Midbrain (tissue), 1 donor: ENCODE data around the gene HHATL.

Experiments
- DNase-seq: peaks from one replicate; lab custom pipeline; 2025; lab: John Stamatoyannopoulos, UW

Gene HHATL

DNA sequence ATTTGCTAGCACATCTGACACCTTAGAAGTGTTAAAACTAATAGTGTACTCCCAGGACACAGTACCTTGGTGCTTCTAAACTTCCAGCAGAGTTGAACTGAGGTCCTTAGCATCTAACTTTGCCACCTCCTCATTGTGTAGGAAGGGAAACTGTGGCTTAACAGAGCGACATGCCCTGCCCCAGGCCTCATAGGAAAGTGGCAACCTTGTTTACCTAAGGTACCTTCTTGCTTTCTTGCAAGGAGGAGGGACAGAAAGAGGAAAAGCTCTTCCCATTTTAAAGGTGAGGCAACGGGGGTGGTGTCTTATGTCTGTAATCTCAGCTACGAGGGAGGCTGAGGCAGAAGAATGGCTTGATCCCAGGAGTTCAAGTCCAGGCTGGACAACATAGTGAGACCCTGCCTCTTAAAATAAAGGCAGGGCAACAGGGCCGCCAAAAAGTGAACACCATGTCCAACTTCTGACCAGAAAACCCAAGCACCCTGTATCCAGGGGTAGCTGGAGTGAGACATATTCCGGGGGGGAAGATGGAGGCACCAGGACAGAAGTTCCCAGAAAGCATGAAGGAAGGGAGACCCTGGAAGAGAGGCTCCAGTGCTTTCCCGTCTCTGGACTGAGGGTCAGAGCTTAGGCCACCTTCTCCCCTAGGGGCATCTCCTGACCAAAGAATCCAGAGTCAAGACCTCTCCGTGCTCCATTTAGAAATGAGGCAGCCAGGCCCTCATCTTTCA, 17.8 kb downstream of the HHATL start:
- DNase-seq: no peak

DNA sequence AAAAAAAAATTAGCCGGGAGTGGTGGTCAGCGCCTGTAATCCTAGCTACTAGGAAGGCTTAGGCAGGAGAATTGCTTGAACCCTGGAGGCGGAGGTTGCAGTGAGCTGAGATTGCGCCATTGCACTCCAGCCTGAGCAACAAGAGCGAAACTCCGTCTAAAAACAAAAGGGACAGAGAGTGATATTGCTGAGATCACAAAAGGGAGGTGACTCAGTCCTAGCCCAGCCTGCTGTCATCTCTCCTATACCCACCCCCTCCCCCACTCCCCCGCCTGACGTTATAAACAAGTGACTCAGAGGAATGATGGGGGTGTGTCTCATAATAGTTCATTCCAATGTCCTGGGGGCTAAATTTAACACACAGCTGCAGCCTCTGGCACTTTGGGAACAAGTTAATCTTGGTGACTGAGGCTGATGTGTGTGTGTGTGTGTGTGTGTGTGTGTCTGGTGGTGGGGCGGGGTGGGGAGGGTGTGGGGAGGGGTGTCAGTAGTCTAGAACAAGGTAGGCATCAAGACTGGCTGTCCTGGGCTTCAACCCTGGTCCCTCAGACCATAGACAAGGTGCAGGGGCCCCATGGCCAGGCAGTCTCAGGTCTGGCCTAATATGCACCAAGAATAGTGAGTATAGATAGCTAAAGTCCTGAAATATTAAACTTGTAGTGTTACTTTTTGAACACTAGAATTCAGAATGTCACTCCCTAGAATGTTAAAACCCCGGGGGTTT, 18.6 kb downstream of the HHATL start:
- peak; percentile 45 for DNase-seq

DNA sequence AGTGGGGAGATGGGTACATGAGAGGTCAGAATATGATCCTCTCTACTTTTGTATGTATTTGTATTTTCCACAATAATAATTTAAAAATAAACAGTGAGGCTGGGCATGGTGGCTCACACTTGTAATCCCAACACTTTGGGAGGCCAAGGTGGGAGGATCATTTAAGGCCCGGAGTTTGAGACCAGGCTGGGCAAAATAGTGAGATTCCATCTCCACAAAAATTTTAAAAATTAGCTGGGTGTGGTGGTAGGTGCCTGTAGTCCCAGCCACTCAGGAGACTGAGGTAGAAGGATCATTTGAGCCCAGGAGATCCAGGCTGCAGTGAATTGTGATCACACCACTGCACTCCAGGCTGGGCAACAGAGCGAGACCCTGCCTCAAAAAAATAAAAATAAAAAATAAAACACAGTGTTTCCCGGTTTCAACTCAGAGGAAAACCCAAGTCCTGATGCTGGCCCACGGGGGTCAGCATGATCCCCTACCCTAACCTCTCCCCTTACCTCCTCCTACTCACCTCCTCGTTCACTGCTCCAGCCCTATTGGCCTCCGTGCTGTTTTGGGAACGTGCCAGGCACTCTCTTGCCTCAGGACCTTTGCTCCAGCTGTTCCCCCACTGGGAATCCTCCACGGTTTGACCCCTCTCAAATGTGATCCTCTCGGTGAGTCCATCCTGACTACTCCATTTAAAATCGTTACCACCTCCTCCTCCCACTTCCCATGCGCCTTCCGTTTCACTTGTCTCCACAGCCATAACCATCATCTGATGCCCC, 20.1 kb downstream of the HHATL start:
- DNase-seq: no peak

DNA sequence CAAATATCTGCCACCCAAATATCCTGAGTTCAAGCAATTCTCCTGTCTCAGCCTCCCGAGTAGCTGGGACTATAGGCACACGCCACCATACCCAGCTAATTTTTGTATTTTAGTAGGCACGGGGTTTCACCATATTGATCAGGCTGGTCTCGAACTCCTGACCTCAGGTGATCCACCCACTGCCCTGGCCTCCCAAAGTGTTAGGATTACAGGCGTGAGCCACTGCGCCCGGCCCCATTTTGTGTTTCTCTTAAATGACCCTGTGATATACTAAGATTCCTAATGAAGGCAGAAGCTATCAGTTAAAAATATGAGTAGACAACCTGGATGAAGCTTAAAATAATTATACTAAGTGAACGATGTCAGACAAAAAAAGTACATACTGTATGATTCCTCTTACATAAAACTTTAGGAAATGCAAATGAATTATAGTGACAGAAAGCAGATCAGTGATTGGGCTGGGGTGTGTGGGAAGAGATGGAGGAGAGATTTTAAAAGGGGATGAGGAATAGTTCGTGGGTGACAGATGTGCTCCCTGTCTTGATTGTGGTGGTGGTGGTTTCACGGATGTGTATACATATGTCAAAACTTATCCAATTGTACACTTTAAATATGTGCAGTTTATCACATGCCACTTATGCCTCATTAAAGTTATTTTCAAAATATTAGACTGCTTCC, 21.1 kb downstream of the HHATL start:
- DNase-seq: no peak

DNA sequence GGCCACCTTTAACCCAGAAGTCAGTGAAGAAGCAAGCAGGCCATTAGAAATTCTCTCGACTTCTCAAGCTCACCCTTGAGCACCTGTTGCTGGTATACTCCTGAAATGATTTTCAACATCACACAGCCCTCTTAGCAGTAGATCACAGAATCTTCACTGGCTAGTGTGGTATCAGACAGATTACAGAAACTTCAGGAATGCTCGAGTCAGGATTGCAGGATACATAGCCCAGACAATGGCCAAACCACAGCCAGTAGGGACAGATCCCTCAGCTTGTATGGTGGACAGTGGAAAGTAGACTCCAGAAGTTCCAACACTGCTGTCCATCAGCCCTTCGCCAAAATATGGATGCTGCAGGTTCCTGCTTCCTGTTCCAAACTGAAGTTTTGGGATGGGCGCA, 21.8 kb downstream of the HHATL start:
- no peak for DNase-seq

DNA sequence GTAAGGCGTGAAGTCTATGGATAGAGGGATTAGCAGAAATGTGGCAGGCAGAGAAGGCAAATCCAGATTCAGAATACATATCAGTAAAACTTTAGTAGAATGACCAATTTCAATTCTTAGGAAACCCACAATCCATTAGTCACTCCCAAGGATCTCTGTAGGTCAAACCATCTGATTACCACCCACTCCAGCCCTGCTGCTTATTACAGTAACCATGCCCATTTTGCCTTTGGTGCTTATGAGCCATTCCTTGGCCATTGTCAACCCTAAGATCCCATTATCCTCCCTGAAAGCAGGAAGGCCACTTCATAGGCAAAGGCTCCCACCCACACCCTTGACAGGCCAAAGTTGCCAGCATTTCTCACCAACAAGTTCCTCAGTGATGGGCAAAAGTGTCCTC, 22.3 kb downstream of the HHATL start:
- DNase-seq: no peak

DNA sequence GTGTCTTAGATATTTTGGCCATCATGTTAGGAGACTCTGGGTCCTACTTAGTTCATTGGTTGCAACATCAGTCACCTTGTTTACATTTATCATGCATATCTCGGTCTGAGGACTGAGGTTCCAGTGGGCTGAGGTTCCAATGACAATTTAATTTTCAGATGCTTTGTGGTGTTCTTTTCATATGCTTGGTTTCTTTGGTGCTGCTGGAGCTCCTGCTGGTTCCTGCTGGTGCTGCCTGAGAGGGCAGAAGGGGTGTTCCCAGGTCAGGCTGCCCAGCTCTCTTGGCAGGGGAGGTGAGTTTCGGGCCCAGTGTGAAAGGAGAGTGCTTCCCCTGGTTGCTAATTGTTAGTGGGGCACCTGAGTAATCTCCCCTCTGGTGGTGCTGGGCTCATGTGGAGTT, 24.2 kb downstream of the HHATL start:
- no peak for DNase-seq

DNA sequence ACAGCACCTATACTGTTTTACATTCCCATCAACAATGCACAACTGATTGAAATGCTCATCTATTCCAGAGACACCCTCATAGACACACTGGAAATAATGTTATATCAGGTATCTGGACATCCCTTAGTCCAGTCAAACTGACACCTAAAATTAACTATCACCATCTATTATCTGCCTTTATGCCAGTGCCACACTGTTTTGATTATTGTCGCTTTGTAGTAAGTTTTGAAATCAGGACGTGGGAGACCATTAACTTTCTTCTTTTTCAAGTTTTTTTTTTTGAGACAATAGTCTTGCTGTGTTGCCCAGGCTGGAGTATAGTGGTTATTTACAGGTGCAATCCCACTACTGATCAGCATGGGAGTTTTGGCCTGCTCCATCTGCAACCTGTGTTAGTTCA, 26.7 kb downstream of the HHATL start:
- DNase-seq: no peak

DNA sequence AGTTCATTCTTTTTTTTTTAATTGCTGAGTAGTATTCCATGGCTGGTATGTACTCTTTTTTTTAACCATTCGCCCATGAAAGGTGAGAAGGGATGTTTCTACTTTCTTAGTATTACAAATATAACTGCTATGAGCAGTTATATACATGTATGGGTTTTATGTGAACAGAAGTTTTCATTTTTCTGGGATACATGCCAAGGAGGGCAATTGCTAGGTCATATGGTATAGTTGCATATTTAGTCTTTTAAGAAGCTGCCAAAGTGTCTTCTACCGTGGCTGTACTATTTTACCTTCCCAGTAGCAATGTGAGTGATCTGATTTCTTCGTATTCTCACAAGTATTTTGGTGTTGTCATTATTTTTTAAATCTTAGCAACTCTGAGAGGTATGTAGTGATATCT, 28.5 kb downstream of the HHATL start:
- no peak for DNase-seq

DNA sequence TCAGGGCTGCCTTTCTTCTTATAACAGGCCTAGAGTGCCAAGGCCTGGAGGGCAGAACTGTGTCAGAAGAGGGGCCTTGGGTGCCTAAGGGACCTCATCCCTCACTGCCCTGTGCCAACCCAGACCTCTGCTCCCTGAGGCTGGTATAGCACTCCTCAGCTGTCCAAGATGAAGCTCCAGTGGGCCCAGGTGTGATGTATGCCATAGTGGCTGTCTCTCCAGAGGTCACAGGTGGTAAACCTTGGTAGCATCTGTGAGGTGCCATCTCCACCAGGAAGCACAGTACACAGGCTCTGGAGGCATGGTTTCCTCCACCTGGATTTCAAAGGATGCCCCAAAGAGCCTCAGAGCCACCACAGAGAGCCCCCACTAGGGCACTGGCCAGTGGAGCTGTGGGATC, 29.5 kb downstream of the HHATL start:
- DNase-seq: no peak

DNA sequence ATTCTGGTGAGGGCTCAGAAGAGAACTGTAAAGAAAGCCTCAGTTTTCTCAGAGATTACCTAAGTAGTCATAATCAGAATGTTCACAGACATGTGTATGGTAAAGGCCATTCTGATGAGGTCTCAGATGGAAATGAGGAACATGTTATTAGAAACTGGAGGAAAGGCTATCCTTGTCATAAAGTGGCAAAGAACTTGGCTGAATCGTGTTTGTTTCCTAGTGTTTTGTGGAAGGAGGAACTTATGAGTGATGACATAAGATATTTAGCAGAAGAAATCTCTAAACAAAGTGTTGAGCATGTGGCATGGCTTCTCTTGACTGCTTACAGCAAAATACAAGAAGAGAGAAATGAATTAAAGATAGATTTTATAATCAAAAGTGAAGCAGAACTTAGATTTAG, 30.1 kb downstream of the HHATL start:
- DNase-seq: no peak

DNA sequence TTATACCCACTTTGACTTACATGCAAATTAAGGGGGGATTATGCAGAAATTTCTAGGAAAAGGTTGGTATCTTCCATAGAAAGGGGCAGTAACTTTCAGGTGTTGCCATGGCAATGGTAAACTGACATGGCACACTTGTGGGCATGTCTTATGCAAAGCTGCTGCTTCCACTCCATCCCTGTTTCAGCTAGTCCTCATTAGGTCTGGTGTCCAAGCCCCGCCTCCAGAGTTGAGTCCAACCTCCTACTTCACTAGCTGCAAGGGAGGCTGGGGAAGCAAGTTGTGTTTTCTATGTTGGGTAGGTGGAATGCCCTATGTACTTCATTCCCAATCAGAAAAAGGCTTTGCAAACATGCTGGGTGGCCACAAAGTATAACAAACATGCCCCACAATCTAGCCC, 31.9 kb downstream of the HHATL start:
- DNase-seq: no peak

DNA sequence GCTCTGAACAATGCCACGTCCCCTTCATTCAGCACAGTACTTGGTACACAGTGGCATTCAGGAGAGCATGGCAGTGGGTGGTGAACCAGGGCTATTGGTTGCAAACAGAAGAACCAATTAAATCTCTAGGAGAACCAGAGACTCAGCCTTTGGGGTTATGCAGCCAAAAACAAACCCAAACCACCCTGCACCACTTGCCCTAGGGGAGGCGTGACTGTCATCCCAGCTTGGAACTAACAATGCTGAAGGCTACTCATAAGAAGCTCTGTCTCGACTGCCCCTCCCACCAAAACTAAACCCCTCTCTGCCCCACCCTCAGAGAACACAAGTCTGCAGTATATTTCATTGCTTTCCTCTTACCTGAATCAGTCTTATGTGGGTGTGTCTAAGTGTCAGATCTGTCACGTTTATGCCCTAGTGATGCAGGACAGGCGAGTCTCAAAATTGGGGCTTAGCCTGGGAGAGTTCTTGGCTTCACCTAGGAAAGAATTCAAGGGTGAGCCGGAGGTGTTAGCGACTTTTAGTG, 32.5 kb downstream of the HHATL start:
- DNase-seq: no peak

DNA sequence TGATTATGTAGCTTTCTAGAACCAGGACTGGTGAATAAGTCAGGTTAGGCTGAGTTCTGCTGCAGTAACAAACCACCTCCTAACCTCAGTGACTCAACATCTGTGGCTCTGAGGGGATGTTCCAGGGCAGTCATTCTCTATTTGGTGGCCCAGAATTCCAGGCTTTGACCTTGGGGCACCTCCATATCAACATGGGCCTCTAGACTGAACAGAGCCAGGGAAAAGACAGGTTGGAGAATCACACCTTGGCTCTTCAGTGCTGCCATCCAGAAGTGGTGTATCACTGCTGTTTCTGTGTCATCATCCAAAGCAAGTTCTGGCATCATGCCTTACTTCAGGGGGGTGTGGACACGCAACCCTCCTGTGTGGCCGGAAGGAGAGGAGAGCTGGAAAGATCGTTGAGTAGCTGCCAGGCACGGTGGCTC, 33.8 kb downstream of the HHATL start:
- DNase-seq: no peak

DNA sequence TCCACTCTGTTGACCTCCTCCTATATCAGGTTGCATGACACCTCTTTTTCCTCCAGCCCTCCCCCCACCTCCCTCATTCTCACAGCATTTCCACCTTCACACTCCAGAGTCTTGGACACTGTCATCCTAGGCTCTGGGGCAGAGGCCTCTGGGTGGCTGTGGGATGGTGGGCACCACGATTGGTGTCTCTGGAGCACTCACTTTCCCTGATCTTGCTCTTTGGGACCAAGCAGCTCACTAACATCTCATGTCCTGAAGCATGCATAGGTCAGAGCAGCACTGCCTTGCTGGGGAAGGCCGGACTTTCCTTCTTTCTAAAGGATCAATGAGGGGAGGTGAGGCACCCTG, 34.2 kb downstream of the HHATL start:
- DNase-seq: no peak

DNA sequence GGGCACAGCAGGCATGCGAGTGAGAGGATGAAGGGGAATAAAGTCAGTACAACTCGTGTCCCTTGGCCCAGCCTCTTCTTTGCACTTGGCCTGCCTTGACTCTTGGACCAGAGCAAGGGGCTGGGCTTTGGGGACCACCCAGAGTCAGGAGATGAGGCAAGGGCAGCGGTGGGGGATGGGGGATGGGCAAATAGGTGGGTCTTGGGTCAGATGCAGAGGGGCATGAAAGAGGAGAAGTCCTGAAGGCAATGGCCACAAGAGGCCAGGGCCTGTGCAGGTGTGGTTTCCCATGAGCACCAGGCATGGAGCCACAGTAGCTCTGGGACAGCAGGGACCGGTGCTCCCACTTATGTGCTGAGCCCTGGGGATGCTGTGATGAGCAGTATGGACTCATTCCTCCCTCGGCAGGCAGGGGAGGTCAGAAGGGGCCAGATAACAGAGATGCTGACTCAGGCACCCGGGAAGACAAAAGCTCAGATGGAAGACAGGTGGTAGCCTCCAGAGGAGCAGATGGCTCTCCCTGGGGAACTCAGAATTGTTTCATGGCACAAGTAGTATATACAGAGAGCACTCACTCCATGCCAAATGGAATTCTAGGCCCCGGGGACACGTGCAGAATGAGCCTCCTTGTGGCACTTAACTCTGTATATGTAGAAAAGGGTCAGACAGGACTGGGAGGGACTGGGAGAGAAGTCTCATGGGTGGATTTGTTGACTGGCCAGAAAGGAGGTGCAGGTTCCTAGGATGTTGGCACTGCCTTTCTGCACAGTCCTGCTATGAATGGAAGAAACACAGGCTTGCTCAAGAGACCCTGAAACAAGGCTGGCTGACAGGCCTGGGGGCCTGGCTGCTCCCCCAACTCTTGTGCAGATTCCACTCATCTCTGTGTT, 34.8 kb downstream of the HHATL start:
- DNase-seq: no peak

DNA sequence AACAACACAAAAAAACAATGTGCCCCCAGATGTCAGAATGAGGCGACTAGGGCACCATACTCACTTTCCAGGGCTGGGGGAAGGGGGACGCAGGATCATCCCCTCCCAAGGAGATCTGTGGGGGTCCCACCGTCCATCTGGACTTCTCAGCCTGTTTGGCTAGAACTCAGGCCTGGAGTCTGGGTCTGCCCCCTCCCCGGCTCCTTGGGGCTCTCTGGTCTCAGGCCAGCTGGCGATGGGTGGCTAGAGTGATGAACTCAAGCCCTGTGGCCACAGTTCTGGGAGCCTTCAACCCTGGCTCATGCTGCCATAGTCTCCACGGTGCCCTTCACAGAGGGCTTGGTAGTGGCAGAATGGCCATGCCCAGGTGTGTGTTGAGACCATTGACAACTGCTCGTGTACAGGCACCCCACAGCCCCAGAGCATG, 35.5 kb downstream of the HHATL start:
- DNase-seq: no peak

DNA sequence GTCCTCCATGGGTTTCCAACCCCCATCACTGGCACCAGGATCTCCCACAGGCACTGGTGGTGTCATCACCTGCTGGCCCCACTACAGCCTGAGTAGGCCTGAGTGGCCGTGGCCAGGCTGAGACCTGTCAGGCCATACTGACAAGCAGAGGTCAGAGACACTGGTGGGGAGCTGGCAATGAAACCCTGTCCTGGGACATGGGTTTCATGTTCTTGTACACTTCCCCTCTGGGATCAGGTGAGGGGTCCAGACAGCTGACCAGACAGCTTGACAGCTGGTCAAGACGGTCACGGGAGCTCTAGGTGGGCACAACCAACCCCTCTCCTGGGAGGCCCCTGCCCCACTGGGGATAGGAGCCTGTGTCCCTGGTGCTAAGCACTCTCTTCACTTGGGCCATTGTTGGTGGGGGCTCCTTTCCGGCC, 36.0 kb downstream of the HHATL start:
- no peak for DNase-seq

DNA sequence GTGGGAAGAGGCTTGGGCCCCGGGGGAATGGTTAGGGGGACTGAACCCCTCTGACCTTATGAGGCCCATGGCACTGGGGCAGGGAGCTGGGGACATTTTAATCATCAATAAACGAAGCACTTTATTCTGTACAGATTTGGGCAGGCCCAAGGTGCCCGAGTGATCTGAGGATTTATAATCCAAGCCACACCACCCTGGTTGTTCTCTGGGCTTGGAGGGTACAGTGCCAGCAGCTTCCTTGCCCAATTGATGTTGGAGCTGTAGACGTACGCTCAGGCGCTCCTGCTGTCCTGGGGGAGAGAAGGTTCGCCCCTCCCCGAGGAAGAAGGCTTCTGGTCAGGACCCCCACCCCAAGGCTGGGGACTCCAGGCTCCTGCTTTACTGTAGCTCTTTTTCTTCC, 36.6 kb downstream of the HHATL start:
- no peak for DNase-seq

DNA sequence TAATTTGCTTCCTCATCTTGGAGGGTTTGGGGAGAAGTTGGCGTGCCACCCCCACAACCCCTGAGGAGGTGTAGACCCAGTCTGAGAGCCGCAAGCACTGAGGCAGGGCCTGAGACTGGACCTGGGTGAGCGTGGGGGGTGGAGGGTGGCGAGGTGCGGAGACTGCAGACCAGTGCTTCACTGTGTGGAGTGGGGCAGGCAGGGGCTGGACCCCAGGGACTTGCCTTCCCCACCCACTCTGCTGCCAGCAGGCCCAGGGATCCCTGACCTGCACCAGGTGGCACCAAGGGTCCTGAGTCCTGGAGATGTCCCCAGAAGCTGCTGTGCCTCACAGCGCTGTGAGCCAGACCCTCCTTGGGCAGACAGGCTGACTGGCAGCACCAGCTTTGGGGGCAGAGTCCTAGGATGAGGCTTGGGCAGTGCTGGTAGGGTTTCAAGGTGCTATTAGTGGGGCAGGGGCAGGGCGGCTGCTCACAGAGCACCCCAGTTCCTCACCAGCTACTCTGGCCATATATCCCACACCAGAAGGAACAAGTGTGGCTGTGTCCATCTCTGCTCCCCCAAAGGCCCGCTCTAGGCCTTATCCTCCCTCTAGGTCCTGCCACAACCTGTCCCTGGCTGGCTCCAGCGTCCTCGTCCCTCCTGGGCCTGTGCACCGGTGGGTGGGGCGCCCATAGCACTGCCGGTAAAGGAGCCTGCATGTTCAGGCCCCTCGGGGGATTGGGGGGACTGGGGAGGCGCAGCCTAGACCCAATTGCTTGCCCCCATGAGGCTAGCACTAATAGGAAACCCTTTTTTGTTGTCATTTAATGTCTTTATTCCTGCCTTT, 37.3 kb downstream of the HHATL start:
- DNase-seq: no peak
